GM08714 (cell line): ENCODE data around the gene ASCC1.

Source experiments
- H3K4me3 ChIP-seq: fragments of 200-500 bp; sonication (Bioruptor generic); 2 replicates; pipeline ENCODE4 v1.5.1; 2014; ENCODE audit warnings: mild to moderate bottlenecking, low read length, inconsistent platforms
- ZNF274 ChIP-seq: IDR thresholded peaks from 2 replicates; pipeline ENCODE4 v1.6.1; 2012; ENCODE audit warnings: mild to moderate bottlenecking, low read depth, low read length

The ASCC1 gene

DNA sequence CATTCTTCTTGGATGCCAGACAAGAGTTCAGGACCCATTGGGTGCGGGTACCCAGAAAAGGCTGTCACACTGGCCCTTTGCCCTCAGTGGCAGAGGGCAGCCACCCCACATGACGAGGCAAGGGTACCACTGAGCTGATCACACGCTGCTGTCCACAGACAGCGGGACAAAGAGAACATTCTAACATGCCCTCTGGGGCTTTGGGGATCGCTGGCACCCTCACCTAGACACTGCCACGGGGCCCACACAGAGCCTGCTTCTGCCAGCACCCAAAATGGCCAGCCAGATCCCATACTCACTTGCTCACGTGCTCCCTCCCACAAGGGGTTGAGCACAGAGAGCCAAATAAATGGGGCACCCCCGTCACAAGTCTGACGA is 111.0 kb downstream of the ASCC1 start:
- no peak for TF ChIP-seq ZNF274
- no peak overlapping the region for H3K4me3 ChIP-seq

DNA sequence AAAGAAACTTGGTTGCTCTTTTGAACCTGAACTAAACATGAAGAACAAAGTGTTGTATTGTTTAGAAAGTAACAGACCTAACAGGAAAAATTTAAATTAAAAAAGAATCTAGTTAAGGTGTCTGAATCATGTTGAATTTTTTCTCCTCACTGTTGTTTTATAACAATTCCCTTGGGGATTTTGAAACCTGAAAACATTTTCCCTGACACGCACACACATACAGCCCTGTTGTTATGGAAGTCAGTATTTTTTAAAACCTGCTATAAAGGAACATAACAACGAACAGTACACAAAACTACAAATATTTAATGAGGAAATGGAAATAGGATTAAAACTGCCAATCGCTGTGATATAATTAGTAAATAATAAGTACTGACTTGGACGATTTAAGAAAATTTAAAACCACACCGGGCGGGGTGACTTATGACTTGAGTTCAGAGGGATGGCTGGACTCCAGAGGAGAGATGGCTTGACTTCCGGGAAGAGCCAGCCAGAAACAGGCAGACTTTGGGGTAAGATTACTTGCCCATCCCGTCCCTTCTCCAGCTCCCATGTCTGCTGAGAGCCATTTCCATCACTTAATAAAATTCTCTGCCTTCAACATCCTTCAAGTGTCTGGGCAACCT is 111.5 kb downstream of the ASCC1 start:
- no peak overlapping the region for H3K4me3 ChIP-seq
- no peak for TF ChIP-seq ZNF274

DNA sequence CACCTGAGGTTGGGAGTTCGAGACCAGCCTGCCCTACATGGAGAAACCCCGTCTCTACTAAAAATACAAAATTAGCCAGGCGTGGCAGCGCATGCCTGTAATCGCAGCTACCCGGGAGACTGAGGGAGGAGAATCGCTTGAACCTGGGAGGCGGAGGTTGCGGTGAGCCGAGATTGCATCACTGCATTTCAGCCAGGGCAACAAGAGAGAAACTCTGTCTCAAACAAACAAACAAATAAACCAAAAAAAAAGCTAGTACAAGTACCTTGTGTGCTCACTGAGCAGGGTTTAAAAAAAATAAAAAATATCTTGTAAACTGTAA is 116.5 kb downstream of the ASCC1 start:
- no peak for TF ChIP-seq ZNF274

GRCh38 chr10:72098836-72099599 is 117.1 kb downstream of the ASCC1 start:
- no peak for TF ChIP-seq ZNF274
- no peak overlapping the region for H3K4me3 ChIP-seq

More for the DNA sequence above, 116.5 kb downstream of the ASCC1 start:
- H3K4me3 ChIP-seq, result no peak overlapping the region

DNA sequence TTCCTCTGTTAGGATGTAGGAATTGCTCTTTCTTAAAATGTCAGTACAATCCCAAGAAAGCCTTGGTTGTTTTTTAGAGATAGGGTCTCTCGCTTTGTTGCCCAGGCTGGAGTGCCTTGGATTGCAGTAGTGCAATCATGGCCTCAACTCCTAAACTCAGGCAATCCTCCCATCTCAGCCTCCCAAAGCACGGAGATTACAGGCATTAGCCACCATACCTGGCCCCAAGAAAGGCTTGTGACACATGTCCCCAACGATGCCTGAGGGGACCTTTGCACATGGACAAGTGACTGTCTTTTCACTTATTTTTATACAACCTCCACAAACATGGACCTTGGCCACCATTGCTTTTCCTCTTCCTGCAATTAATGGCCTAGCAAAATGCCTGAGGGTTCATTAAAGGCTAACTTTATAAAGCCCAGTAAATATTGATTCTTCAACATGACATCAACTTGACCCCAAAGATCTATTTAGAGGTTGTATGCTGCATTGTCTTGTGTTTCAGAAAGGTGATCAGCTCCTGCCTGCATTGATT is 117.7 kb downstream of the ASCC1 start:
- TF ChIP-seq ZNF274, result no peak

DNA sequence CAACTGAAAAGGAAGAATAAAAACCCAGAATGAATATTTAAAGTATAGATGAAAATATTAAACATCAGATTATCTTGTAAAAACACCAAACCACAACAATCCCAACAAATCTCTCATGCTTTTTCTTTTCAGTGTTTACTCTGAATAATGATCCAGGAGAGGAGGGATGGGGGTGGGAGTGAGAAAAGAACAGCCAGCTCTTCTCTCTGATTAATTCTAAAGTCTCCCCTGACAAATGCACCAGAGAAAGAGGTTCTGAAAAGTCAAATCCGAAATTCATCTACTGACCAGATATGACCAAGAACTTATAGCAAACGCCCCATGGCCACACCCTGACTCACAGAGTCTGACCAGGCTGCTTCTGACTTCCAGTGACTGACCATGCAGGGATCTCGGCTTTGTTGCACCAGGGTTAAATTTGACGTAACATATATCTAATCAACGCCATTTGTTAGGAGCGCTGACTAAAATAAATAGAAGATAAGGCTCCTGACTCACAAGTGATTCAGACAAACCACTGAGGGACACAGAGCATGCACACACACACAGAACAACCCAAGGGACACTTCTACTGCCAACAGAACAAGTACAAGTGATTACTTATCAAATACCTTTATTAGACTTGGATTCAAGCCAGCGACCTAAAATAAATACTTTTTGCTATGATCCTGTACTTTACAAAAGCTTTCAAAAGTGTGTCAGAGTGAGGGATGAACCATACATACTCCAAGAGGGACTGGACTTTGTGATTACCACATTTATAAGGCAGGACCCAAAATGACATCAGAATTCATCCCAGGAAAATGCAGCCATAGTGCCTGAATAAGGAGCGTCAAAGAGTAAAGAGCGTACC is 118.4 kb downstream of the ASCC1 start:
- H3K4me3 ChIP-seq, result no peak overlapping the region
- TF ChIP-seq ZNF274, result no peak

More for the DNA sequence above, 117.7 kb downstream of the ASCC1 start:
- no peak overlapping the region for H3K4me3 ChIP-seq

GRCh38 chr10:72096115-72097000 is 119.7 kb downstream of the ASCC1 start:
- H3K4me3 ChIP-seq, result no peak overlapping the region
- no peak for TF ChIP-seq ZNF274

- no peak for TF ChIP-seq ZNF274
- no peak overlapping the region for H3K4me3 ChIP-seq
Observed at GRCh38 chr10:72095195-72095594, 120.9 kb downstream of the ASCC1 start.

DNA sequence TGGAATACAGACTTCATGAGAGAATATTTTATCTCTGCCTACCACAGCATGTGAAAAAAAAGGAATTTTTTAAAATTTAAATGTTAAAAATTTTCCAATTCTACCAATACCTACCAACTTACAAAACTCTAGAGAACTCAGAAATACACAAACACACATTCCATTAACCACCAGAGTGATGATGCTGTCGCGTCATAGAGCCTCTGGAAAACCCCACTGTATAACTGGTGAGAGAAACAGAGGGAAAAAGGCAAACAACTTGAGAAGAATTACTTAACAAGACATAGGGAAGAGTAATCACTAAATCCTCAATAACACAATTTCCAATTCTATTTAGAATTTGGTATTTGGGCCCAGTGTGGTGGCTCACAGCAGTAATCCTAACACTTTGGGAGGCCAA is 121.5 kb downstream of the ASCC1 start:
- TF ChIP-seq ZNF274, result no peak
- no peak overlapping the region for H3K4me3 ChIP-seq

DNA sequence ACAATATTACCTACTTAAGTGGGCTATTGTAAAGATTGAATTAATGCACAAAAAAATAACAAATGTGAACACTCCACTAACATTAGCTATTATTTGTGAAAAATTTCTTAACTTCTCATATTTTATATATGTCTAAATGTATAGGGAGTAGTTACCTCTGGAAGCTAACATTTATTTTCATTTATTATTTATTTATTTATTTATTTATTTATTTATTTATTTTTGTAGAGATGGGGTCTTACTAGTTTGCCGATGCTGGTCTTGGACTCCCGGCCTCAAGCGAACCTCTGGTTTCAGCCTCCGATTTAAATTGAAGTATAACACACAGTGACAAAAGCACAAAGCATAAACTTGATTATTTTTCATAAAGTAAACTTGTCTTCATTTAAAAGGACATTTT is 122.6 kb downstream of the ASCC1 start:
- TF ChIP-seq ZNF274, result no peak
- no peak overlapping the region for H3K4me3 ChIP-seq

DNA sequence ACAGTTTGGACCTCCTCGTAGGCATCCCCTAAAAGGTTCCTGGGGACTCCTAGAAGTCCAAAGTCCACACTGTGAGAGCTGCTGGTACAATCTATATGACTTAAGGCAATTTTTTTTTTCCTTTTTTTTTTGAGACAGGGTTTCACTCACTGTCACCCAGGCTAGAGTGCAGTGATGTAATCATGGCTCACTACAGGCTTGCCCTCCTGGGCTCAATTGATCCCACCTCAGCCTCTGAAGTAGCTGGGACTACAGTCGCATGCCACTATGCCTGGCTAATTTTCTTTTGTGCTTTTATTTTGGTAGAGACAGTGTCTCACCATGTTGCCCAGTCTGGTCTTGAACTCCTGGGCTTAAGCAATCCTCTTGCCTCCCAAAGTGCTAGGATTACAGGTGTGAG is 123.1 kb downstream of the ASCC1 start:
- no peak for TF ChIP-seq ZNF274
- H3K4me3 ChIP-seq, result no peak overlapping the region

DNA sequence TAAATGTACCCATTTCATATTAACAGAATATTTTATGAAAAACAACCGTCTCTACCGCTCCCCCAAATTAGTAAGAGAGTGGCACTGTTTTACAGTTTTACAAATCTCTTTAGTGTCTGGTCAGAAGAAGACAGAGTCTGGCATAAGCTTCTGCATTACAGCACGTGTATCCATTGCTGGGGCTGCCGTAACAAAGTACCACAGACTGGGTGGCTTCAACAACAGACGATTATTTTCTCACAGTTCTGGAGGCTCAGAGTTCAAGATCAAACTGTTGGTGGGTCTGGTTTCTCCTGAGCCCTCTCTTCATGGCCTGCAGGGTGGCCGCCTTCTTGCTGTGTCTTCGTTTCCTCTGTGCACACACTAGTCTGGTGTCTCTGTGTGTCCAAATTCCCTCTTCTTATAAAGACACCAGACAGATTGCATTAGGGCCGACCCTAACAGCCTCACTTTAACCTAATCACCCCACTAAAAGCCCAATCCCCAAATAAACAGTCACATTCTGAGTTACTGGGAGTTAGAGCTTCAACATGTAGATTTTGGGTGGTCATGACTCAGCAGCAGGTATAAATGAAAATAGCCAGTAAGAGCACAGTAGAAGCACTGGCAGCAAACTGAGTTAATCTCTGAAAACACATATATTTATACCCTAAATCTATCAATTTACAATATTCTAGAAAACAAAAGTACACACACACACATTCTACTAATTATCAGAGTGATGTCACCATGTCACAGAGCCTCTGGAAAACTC is 123.7 kb downstream of the ASCC1 start:
- no peak for TF ChIP-seq ZNF274
- H3K4me3 ChIP-seq, result no peak overlapping the region

GRCh38 chr10:72090326-72090725 is 125.8 kb downstream of the ASCC1 start:
- TF ChIP-seq ZNF274, result no peak
- H3K4me3 ChIP-seq, result no peak overlapping the region
